ENCODE measurements around the gene LMNA. TPM values are rescaled to one million over a fixed set of nuclear protein-coding genes. Genes with fewer than 3 reads are reported as not detected.
A peak's percentile ranks its signal among the peaks of the same experiment; 100 is the strongest.

Gene LMNA
- total RNA-seq, 1 donor from 2014 or later, result 110 TPM

DNA sequence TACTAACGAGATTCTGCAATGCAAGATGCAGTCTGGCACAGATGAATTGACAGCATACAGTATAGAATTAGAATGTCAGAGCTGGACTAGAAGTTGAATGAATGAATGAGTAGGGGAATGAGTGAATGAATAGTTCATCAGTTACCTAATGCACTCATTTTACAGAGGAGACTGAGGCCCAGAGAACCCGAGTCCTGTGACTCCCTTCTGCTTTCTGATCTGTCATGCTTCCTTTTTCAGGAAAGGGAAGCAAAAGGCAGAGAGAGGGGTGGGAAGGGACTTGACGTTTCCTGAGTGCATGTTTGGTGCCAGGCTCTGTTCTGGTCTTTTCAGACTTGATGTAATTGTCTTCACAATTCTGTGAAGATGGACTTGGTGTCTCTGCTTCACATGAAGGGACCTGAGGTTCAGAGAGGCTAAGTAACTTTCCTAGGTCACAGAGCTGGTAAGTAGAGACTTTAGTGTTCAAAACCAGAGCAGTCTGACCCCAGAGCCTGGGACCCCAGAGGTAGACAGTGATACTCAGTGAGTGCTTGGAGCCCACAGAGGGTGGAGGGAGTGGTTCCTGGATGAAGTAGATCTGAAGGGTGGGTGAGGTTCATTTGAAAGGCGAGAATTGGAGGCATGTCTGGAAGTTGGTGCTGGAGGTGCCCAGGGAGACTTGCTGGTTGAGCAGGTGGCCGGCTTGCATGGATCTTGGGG is 24.2 kb upstream of the LMNA start:
- intact Hi-C loops (cut with micrococcal nuclease), result loop anchor here (1.0 kb wide), 1 partner anchor 40 kb away; no protein-coding TSS in a partner anchor
- H3K27me3 Mint-ChIP-seq, result peaks cover 44% of the 10 kb centered on the region

DNA sequence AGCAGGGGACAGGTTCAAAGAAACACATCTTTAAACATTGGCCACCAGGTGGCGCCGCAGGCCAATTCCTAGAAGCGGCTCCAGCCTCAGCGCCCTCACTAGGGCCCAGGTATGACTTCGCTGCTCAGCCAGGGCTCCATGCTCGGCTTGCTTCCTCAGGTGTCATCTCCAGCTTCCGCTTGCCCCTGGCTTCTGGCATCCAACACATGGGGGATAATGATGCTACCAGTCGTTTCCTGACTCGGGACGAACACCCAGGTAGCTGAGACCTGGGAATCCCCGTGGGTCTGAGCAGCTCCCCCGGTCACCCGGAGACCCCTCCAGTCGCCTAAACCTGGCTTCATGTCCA is 23.7 kb upstream of the LMNA start:
- no peak overlapping the region for H3K27ac Mint-ChIP-seq
- DNase-seq, result peak; percentile 95
- intact Hi-C loops (cut with micrococcal nuclease), result loop anchor here (1.0 kb wide), 1 partner anchor 39 kb away; no protein-coding TSS in a partner anchor
- H3K4me3 Mint-ChIP-seq, result no peak overlapping the region
- H3K4me1 Mint-ChIP-seq, result peaks cover 6% of the 10 kb centered on the region
- H3K9me3 Mint-ChIP-seq, result no peaks in the 10 kb centered on the region
- H3K36me3 Mint-ChIP-seq (ENCODE audit: low read depth), result no peaks in the 10 kb centered on the region
- peaks cover 41% of the 10 kb centered on the region for H3K27me3 Mint-ChIP-seq

More for the DNA sequence above, 24.2 kb upstream of the LMNA start:
- no peak for DNase-seq
- H3K4me1 Mint-ChIP-seq, result peaks cover 2% of the 10 kb centered on the region
- H3K27ac Mint-ChIP-seq, result no peak overlapping the region
- H3K36me3 Mint-ChIP-seq (ENCODE audit: low read depth), result no peaks in the 10 kb centered on the region
- H3K4me3 Mint-ChIP-seq, result no peak overlapping the region
- no peaks in the 10 kb centered on the region for H3K9me3 Mint-ChIP-seq

DNA sequence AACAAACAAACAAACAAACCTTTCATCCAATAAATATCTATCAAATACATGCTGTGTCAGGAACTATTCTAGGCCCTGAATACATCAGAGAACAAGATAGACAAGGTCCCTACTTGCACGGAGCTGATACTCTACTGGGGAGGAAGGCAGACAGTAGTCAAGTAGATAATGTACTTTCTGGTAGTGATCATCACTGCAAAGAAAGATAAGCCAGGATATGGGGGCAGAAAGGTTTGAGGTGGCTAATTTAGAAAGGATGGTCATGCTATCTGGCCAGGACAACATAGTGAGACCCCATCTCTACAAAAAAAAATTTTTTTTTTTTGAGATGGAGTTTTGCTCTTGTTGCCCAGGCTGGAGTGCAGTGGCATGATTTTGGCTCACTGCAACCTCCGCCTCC is 22.9 kb upstream of the LMNA start:
- intact Hi-C loops (cut with micrococcal nuclease), result no loop called here
- no peak for DNase-seq
- Mint-ChIP-seq H3K27ac (no peak overlapping the region), H3K9me3 (no peaks in the 10 kb centered on the region), H3K4me3 (no peak overlapping the region), H3K36me3 (ENCODE audit: low read depth) (no peaks in the 10 kb centered on the region), H3K4me1 (peaks cover 13% of the 10 kb centered on the region), H3K27me3 (peaks cover 34% of the 10 kb centered on the region)

DNA sequence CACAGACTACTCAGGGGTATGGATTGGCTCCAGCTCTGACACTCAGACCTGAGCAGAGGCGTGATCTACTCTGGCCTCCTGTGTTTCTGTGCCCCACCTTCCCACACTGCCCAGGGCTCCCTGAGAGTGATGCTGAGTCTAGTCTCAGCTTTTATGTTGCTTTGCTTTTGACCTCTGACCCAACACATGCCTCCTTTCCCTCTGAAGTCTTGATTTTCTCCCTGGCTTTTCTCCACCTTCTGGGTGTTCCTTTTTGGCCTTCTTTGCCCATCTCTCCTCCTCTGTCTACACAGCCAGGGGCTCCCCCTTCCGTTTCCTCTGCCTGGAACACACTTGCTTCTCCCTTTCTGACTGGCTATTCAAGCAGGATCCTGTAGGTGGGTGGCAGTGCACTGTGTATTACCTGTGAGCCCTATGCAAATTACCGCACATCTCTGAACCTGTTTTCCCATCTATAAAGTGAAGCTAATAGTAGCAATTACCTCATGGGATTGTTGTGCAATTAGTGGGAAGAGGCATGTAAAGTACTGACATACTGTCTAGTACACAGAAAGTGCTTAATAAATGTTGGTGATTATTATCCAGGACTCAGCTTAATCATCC is 18.5 kb upstream of the LMNA start:
- Mint-ChIP-seq H3K9me3 (peaks cover 5% of the 10 kb centered on the region), H3K4me3 (peak overlapping the region; percentile 47), H3K4me1 (peaks cover 41% of the 10 kb centered on the region), H3K27ac (peak overlapping the region; percentile 97), H3K36me3 (ENCODE audit: low read depth) (no peaks in the 10 kb centered on the region), H3K27me3 (peaks cover 29% of the 10 kb centered on the region)
- intact Hi-C loops (cut with micrococcal nuclease), result no loop called here
- no peak for DNase-seq

DNA sequence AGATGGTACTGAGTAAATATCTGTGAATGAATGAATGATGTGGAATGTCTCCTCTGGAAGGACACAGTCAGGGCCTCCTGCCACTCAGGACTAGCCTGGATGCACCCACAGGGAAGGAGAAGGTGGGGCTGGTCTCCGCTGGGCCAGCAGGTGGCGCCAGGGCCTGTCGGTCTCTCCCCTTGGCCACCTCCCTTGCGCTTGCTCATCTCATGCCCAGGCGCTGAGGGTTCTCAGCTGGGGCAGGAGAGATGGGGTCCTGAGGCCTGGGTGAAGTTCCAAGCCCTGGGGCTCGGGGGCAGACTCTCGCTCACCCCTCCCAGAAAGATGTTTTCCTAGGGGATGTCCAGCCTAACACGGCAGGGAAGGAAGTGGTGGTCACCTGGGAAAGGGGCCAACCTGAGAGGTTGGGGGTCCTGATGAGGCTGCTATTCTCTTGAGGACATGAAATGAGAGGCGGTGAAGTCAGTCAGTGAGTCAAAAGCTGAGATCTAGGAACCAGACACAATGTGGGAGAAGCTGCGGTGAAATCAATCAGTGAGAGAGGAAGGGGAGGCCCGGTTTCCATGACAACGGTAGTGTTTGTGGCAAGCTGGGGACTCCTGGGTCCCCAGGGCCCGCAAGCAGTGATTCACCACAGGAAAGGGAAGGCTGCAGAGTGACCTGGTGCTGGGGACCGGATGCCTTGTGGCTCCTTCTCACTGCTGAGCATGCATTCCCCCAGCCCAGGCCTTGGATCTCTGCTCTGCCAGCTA is 17.7 kb upstream of the LMNA start:
- peak; percentile 94 for DNase-seq
- Mint-ChIP-seq H3K4me3 (peak overlapping the region; percentile 47), H3K4me1 (peaks cover 46% of the 10 kb centered on the region), H3K27ac (peak overlapping the region; percentile 97), H3K36me3 (ENCODE audit: low read depth) (no peaks in the 10 kb centered on the region), H3K27me3 (peaks cover 34% of the 10 kb centered on the region), H3K9me3 (peaks cover 5% of the 10 kb centered on the region)
- intact Hi-C loops (cut with micrococcal nuclease), result loop anchor here (1.0 kb wide), 4 partner anchors 9 to 126 kb away; partner anchors contain the start of gene LMNA

DNA sequence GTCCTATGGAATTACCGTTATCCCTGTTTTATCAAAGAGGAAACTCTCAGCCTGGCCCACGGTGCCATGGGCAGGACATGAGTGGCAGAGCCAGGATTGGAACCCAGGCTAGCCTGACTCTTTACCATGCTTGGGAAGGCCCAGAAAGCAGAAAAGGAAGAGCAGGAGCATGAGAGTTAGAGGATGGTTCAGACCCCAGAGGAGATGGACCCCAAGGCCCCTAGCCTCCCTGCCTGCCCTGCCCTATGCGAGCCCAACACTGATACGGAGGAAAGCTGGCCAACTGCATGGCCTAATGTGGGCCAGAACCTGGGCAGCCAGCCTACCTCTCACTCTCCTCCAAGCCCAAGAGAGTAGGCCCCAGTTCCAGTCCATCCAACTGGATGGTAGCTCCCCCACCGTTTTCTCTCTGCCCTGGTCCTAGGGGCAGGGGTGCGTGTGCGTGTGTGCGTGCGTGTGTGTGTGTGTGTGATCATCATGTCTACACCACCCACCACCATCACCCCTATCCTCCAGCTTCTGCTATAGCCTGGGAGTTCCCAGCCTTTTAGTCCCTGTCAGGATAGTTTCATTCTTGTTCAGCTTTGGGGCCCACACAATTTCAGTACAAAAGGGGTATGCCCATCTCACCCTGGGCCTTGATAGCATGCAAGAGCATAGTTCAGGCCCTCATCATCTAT is 16.9 kb upstream of the LMNA start:
- H3K36me3 Mint-ChIP-seq (ENCODE audit: low read depth), result no peaks in the 10 kb centered on the region
- H3K4me1 Mint-ChIP-seq, result peaks cover 46% of the 10 kb centered on the region
- H3K9me3 Mint-ChIP-seq, result peaks cover 5% of the 10 kb centered on the region
- peak overlapping the region; percentile 97 for H3K27ac Mint-ChIP-seq
- intact Hi-C loops (cut with micrococcal nuclease), result loop anchor here (1.0 kb wide), 4 partner anchors 9 to 126 kb away; partner anchors contain the start of gene LMNA
- H3K27me3 Mint-ChIP-seq, result peaks cover 33% of the 10 kb centered on the region
- DNase-seq, result peak; percentile 75
- peak overlapping the region; percentile 47 for H3K4me3 Mint-ChIP-seq

DNA sequence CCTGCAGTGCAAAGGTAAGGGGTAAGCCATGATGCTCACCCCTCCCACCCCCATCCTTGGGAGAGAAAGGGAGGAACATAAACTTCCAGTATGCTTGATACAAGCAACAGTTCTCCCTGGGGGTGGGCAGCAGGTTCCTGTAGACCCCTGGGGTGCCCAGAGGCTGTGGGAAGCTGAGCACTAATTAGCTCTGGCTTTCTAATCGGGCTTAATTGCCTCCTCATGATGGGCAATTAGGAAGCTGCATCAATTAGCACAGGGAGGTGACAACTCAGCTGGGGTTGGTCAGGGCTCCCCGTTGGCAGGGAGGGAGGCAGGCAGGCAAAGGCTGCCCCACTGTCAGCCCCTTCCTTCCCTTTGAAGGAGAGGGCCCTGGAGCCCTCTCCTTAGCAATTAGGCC is 15.7 kb upstream of the LMNA start:
- no peak for DNase-seq
- Mint-ChIP-seq H3K4me3 (peak overlapping the region; percentile 47), H3K36me3 (ENCODE audit: low read depth) (no peaks in the 10 kb centered on the region), H3K4me1 (peaks cover 52% of the 10 kb centered on the region), H3K9me3 (peaks cover 5% of the 10 kb centered on the region), H3K27ac (peak overlapping the region; percentile 97), H3K27me3 (peaks cover 34% of the 10 kb centered on the region)
- intact Hi-C loops (cut with micrococcal nuclease), result no loop called here

DNA sequence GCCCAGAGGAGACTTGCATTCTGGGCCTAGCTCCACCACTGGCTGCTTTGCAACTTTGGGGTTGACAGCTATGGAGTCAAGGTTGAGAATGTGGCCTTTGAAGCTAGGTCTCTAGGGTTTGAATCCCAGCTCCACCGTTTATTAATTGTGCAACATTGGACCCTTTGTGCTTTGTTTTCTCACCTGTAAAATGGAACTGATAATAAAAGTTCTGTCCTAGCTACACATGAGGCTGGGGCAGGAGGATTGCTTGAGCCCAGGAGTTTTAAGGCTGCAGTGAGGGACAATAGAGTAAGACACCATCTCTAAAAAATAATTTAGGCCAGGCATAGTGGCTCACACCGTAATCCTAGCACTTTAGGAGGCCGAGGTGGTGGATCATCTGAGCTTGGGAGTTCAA is 15.2 kb upstream of the LMNA start:
- Mint-ChIP-seq H3K27me3 (peaks cover 31% of the 10 kb centered on the region), H3K9me3 (peaks cover 5% of the 10 kb centered on the region), H3K4me3 (no peak overlapping the region), H3K36me3 (ENCODE audit: low read depth) (no peaks in the 10 kb centered on the region), H3K27ac (peak overlapping the region; percentile 57), H3K4me1 (peaks cover 56% of the 10 kb centered on the region)
- intact Hi-C loops (cut with micrococcal nuclease), result no loop called here
- DNase-seq, result no peak

DNA sequence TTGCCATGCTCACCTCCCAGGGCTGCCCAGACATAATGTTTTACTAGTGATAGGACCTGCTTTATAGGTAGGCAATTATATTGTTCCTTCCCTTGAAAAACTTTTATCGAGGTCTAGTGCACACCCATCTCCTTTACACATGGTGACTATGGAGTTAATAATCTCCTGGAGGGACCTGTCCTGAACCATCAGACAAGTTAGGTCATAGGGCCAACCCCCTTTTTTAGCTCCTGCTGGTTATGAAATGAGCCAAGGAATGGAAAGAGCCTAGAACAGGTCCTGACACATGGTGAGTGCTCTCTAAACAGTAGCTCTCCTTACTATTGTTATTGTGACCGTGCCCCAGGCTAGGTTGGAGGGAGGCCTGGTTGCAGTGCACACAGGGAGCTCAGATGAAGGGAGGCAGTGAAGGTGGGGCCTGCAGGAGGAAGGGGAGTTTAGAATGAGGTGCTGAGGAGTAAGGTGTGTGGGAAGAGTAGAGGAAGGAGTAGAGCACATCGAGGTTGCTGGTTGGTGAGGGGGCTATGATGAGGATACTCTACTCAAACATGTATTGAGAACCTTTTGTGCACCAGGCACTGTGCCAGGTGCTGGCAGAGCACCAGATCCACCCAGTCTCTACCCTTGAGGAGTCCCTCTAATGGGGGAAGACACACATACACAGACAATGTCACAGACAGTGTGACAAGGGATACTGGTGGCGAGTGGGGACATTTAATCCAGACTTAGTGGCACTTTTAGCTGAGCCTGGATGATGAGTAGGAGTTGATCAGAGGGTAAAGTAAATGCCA is 14.1 kb upstream of the LMNA start:
- H3K9me3 Mint-ChIP-seq, result peaks cover 5% of the 10 kb centered on the region
- peak overlapping the region; percentile 76 for H3K27ac Mint-ChIP-seq
- no peak overlapping the region for H3K4me3 Mint-ChIP-seq

DNA sequence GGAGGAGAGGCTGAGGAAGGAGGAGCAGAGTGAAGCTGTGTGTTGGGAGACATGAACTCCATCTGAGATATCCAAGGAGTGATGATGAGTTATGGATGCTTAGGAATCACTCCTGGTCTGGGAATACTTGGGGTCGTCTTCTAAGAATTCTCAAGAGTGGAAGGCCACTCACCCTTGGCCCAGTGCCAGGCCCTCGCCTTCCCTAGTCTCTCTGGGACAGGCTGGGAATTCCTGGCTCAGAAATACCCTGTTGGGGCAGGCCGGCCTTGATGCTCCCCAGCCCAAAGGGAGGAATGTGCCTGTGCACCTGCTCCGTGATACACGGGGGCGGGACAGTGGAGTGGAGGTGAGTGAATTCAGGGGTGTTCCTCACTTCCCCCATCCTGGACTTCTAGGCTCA is 12.6 kb upstream of the LMNA start:
- H3K27me3 Mint-ChIP-seq, result peaks cover 30% of the 10 kb centered on the region
- DNase-seq, result no peak
- H3K4me1 Mint-ChIP-seq, result peaks cover 67% of the 10 kb centered on the region
- no peak overlapping the region for H3K4me3 Mint-ChIP-seq
- H3K36me3 Mint-ChIP-seq (ENCODE audit: low read depth), result no peaks in the 10 kb centered on the region
- no peak overlapping the region for H3K27ac Mint-ChIP-seq
- intact Hi-C loops (cut with micrococcal nuclease), result no loop called here
- H3K9me3 Mint-ChIP-seq, result peaks cover 5% of the 10 kb centered on the region

More for the DNA sequence above, 14.1 kb upstream of the LMNA start:
- DNase-seq, result no peak
- peaks cover 67% of the 10 kb centered on the region for H3K4me1 Mint-ChIP-seq
- H3K27me3 Mint-ChIP-seq, result peaks cover 31% of the 10 kb centered on the region
- intact Hi-C loops (cut with micrococcal nuclease), result no loop called here
- H3K36me3 Mint-ChIP-seq (ENCODE audit: low read depth), result no peaks in the 10 kb centered on the region

DNA sequence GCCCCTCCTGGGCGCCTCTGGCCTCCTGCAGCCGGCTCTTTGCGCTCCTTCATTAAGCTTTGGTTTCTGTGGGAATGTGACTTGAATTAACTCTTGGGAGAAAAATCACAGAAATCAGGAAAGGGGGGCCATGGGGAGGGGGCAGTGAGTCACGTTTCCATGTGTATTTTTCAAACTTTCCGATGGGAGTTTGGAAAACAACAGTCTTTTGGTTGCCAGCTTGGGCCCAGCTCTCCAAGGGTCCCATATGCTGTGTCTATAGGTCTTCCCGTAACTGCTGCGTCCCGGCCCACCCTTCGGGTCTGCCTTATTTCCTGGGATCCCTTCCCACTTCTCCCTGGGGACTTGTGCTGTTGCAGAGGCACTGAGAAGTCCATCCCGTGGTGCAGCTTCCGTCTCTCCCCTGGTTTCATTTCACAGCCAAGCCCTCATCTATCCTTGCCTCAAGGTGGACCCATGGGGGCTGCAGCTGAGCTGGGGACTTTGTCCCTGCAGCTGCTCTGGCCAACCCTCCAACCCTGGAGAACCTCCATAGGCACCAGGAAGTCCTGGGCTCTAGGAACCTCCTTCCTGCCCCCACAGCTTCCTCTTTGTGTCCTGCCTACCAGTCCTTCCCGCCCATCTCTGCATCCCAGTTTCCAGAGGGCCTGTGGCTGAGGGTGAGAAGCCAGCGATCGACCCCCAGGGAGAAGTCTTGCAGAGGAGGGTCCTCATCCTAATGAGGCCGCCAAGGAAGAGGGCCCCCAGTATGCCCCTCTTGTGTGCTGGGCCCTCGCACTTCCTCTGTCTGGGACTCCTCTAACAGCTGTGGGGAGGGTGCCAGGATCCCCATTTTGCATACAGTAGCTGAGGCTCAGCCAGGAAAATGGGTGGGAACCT is 11.6 kb upstream of the LMNA start:
- Mint-ChIP-seq H3K27ac (peak overlapping the region; percentile 96), H3K4me1 (peaks cover 63% of the 10 kb centered on the region), H3K4me3 (no peak overlapping the region), H3K9me3 (peaks cover 5% of the 10 kb centered on the region), H3K36me3 (ENCODE audit: low read depth) (no peaks in the 10 kb centered on the region), H3K27me3 (peaks cover 34% of the 10 kb centered on the region)
- intact Hi-C loops (cut with micrococcal nuclease), result no loop called here
- DNase-seq, result no peak

DNA sequence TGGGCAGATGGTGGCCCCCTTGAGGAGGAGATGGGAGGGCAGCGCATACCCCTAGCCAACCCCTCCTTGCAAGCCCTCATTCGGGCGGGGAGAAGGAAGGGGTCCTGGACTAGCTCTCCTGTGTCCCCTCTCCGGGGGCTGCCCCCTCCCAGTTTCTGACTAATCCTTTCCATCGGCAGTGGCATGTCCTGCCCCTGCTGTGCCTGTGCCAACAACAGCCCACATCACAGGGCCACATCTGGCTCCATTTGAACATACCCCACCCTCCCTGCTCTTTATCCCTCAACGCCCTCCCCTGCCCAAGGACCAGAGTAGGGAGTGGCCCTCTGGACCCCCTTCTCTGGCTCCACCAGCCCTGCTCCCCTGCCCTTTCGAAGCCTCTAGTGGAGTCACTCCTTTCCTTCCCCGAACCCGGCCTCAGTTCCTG is 11.0 kb upstream of the LMNA start:
- no peaks in the 10 kb centered on the region for H3K9me3 Mint-ChIP-seq
- no peak for DNase-seq
- H3K36me3 Mint-ChIP-seq (ENCODE audit: low read depth), result no peaks in the 10 kb centered on the region
- H3K4me3 Mint-ChIP-seq, result no peak overlapping the region
- peaks cover 57% of the 10 kb centered on the region for H3K4me1 Mint-ChIP-seq
- H3K27me3 Mint-ChIP-seq, result peaks cover 38% of the 10 kb centered on the region
- H3K27ac Mint-ChIP-seq, result peak overlapping the region; percentile 96
- intact Hi-C loops (cut with micrococcal nuclease), result no loop called here

Data from activated CD4-positive, alpha-beta T cell treated with anti-CD3 and anti-CD28 coated beads, Interleukin-2, amount 10 ng/mL, durations not matched to agents 24 days and 14 days (primary cell).